IPS-20b (cell line): Measurements from ENCODE around the gene IPPK.

ENCODE experiments used
- H3K27ac ChIP-seq: one replicate; pipeline ENCODE4 v1.5.1; 2013; ENCODE audit warnings: low read length
- H3K27me3 ChIP-seq: 2 replicates; pipeline ENCODE4 v1.6.1; 2013; ENCODE audit warnings: mild to moderate bottlenecking, low read length, inconsistent platforms; ENCODE audit not compliant: insufficient read depth
- H3K36me3 ChIP-seq: 2 replicates; pipeline ENCODE4 v1.6.1; 2013; ENCODE audit warnings: low read depth, mild to moderate bottlenecking, inconsistent platforms, low read length, moderate library complexity; ENCODE audit not compliant: insufficient read depth
- H3K4me1 ChIP-seq: 2 replicates; pipeline ENCODE4 v1.6.1; 2013; ENCODE audit warnings: mild to moderate bottlenecking, control low read depth, inconsistent platforms, low read length, moderate library complexity; ENCODE audit not compliant: insufficient read depth
- H3K4me3 ChIP-seq: 2 replicates; pipeline ENCODE4 v1.5.1; 2013; ENCODE audit warnings: mild to moderate bottlenecking, low read length, inconsistent platforms
- H3K9ac ChIP-seq: 2 replicates; pipeline ENCODE4 v1.6.1; 2013; ENCODE audit warnings: low read depth, mild to moderate bottlenecking, inconsistent platforms, low read length, moderate library complexity
- H3K9me3 ChIP-seq: 2 replicates; pipeline ENCODE4 v1.6.1; 2013; ENCODE audit warnings: mild to moderate bottlenecking, low read depth, low read length, inconsistent platforms; ENCODE audit not compliant: insufficient read depth

IPPK gene

GRCh38 chr9:92663126-92663525 is 6.8 kb downstream of the IPPK start:
- H3K9ac ChIP-seq, result no peak overlapping the region
- H3K4me3 ChIP-seq, result no peak overlapping the region
- H3K27ac ChIP-seq, result no peak overlapping the region
- H3K27me3 ChIP-seq, result no peaks in the 10 kb centered on the region
- peaks cover 4% of the 10 kb centered on the region; the same call in 1 of the 2 replicates for H3K4me1 ChIP-seq
- H3K36me3 ChIP-seq, result peaks cover 18% of the 10 kb centered on the region; the same call in 1 of the 2 replicates
- no peaks in the 10 kb centered on the region for H3K9me3 ChIP-seq

- H3K27ac ChIP-seq, result no peak overlapping the region
Observed at GRCh38 chr9:92661743-92662142, 8.2 kb downstream of the IPPK start.

GRCh38 chr9:92661127-92661526 is 8.8 kb downstream of the IPPK start:
- peaks cover 4% of the 10 kb centered on the region; the same call in 1 of the 2 replicates for H3K4me1 ChIP-seq

More at GRCh38 chr9:92661743-92662142, 8.2 kb downstream of the IPPK start:
- Histone ChIP-seq H3K9ac (no peak overlapping the region), H3K4me3 (no peak overlapping the region), H3K36me3 (peaks cover 15% of the 10 kb centered on the region; the same call in 1 of the 2 replicates), H3K9me3 (no peaks in the 10 kb centered on the region), H3K4me1 (peaks cover 4% of the 10 kb centered on the region; the same call in 1 of the 2 replicates), H3K27me3 (no peaks in the 10 kb centered on the region)

GRCh38 chr9:92660266-92660665 is 9.7 kb downstream of the IPPK start:
- Histone ChIP-seq H3K9ac (no peak overlapping the region), H3K36me3 (peaks cover 14% of the 10 kb centered on the region; the same call in 1 of the 2 replicates), H3K4me3 (no peak overlapping the region), H3K4me1 (peaks cover 3% of the 10 kb centered on the region; the same call in 1 of the 2 replicates), H3K27me3 (no peaks in the 10 kb centered on the region), H3K9me3 (no peaks in the 10 kb centered on the region), H3K27ac (no peak overlapping the region)

More at GRCh38 chr9:92661127-92661526, 8.8 kb downstream of the IPPK start:
- no peak overlapping the region; the same call in 1 of the 2 replicates for H3K9ac ChIP-seq
- H3K36me3 ChIP-seq, result peaks cover 12% of the 10 kb centered on the region; the same call in 1 of the 2 replicates
- no peaks in the 10 kb centered on the region for H3K27me3 ChIP-seq
- no peaks in the 10 kb centered on the region for H3K9me3 ChIP-seq
- H3K4me3 ChIP-seq, result no peak overlapping the region
- H3K27ac ChIP-seq, result no peak overlapping the region

- Histone ChIP-seq H3K4me1 (no peaks in the 10 kb centered on the region), H3K36me3 (peaks cover 15% of the 10 kb centered on the region; the same call in 1 of the 2 replicates), H3K27ac (no peak overlapping the region), H3K9me3 (no peaks in the 10 kb centered on the region), H3K27me3 (no peaks in the 10 kb centered on the region), H3K9ac (no peak overlapping the region), H3K4me3 (no peak overlapping the region)
Observed at GRCh38 chr9:92659601-92660000, 10.3 kb downstream of the IPPK start.

- Histone ChIP-seq H3K27ac (no peak overlapping the region), H3K4me3 (no peak overlapping the region), H3K36me3 (peaks cover 15% of the 10 kb centered on the region; the same call in 1 of the 2 replicates), H3K4me1 (no peaks in the 10 kb centered on the region), H3K27me3 (no peaks in the 10 kb centered on the region), H3K9ac (no peak overlapping the region), H3K9me3 (no peaks in the 10 kb centered on the region)
Observed at GRCh38 chr9:92658611-92659010, 11.3 kb downstream of the IPPK start.

- no peak overlapping the region for H3K4me3 ChIP-seq
Observed at GRCh38 chr9:92658176-92658575, 11.8 kb downstream of the IPPK start.

GRCh38 chr9:92657296-92658094 is 12.4 kb downstream of the IPPK start:
- no peak overlapping the region for H3K9ac ChIP-seq
- H3K27ac ChIP-seq, result no peak overlapping the region
- no peaks in the 10 kb centered on the region for H3K9me3 ChIP-seq
- no peak overlapping the region for H3K4me3 ChIP-seq
- no peaks in the 10 kb centered on the region for H3K4me1 ChIP-seq
- H3K27me3 ChIP-seq, result no peaks in the 10 kb centered on the region
- peaks cover 15% of the 10 kb centered on the region; the same call in 1 of the 2 replicates for H3K36me3 ChIP-seq

More at GRCh38 chr9:92658176-92658575, 11.8 kb downstream of the IPPK start:
- H3K27me3 ChIP-seq, result no peaks in the 10 kb centered on the region
- peaks cover 15% of the 10 kb centered on the region; the same call in 1 of the 2 replicates for H3K36me3 ChIP-seq
- H3K9ac ChIP-seq, result no peak overlapping the region
- no peaks in the 10 kb centered on the region for H3K4me1 ChIP-seq
- H3K9me3 ChIP-seq, result no peaks in the 10 kb centered on the region
- no peak overlapping the region for H3K27ac ChIP-seq

- Histone ChIP-seq H3K4me1 (no peaks in the 10 kb centered on the region), H3K36me3 (peaks cover 15% of the 10 kb centered on the region; the same call in 1 of the 2 replicates), H3K9me3 (no peaks in the 10 kb centered on the region), H3K27ac (no peak overlapping the region), H3K9ac (no peak overlapping the region), H3K4me3 (no peak overlapping the region), H3K27me3 (no peaks in the 10 kb centered on the region)
Observed at GRCh38 chr9:92656537-92656925, 13.4 kb downstream of the IPPK start.

- no peak overlapping the region for H3K4me3 ChIP-seq
- no peak overlapping the region for H3K27ac ChIP-seq
- H3K4me1 ChIP-seq, result no peaks in the 10 kb centered on the region
- H3K36me3 ChIP-seq, result peaks cover 15% of the 10 kb centered on the region; the same call in 1 of the 2 replicates
- no peaks in the 10 kb centered on the region for H3K27me3 ChIP-seq
- no peaks in the 10 kb centered on the region for H3K9me3 ChIP-seq
- H3K9ac ChIP-seq, result no peak overlapping the region
Observed at GRCh38 chr9:92655896-92656536, 13.9 kb downstream of the IPPK start.

- Histone ChIP-seq H3K9ac (no peak overlapping the region; the same call in 1 of the 2 replicates), H3K27ac (no peak overlapping the region), H3K36me3 (peaks cover 15% of the 10 kb centered on the region; the same call in 1 of the 2 replicates), H3K27me3 (no peaks in the 10 kb centered on the region), H3K9me3 (no peaks in the 10 kb centered on the region), H3K4me3 (no peak overlapping the region), H3K4me1 (no peaks in the 10 kb centered on the region)
Observed at GRCh38 chr9:92655366-92655765, 14.6 kb downstream of the IPPK start.
